ENCODE data around the gene CFAP251. TPM values are rescaled to one million over a fixed set of nuclear protein-coding genes. Genes with fewer than 3 reads are reported as not detected.

CFAP251 gene
- total RNA-seq, 4 donors from 2014 or later = 0.49 to 4.9 (median 0.61) TPM

DNA sequence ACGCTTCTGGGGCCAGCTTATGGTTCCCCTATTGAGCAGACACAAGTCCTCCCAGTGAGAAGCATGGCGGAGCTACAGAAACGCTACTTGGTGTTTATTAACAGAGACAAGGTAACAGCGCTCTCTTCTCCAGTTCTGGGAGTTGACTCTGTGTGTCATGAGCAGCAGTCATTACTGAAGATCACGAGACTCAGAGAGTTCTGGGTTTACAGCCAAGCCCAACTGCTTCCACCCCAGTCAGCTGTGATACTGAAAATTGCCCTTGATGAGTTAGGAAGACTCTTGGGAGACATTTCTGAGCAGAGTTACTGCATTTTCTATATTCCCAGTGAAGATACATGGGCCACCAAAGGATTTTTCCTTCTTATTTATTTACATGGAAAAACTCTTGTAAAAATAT lies 48.6 kb downstream of the CFAP251 start:
- ATAC-seq (peak; percentile 27 to 91), DNase-seq (peak in 1 of 2 donors; percentile 12)
- Histone ChIP-seq H3K9me3 (no peaks in the 10 kb centered on the region), H3K27me3 (no peaks in the 10 kb centered on the region), H3K27ac (peak overlapping the region in 1 of 4 donors; percentile 25), H3K4me3 (no peak overlapping the region), H3K4me1 (peaks cover 0 to 7% of the 10 kb centered on the region in 2 donors), H3K36me3 (no peaks in the 10 kb centered on the region)
- intact Hi-C loops (cut with DNase I; ENCODE audit: low total_unique reads) (no loop called here), in situ Hi-C loops (cut with MboI; ENCODE audit: low sequenced_read_pairs in 4 of 4) (no loop called here)
- TF ChIP-seq, protein P1, sequence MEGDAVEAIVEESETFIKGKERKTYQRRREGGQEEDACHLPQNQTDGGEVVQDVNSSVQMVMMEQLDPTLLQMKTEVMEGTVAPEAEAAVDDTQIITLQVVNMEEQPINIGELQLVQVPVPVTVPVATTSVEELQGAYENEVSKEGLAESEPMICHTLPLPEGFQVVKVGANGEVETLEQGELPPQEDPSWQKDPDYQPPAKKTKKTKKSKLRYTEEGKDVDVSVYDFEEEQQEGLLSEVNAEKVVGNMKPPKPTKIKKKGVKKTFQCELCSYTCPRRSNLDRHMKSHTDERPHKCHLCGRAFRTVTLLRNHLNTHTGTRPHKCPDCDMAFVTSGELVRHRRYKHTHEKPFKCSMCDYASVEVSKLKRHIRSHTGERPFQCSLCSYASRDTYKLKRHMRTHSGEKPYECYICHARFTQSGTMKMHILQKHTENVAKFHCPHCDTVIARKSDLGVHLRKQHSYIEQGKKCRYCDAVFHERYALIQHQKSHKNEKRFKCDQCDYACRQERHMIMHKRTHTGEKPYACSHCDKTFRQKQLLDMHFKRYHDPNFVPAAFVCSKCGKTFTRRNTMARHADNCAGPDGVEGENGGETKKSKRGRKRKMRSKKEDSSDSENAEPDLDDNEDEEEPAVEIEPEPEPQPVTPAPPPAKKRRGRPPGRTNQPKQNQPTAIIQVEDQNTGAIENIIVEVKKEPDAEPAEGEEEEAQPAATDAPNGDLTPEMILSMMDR (IDR thresholded peaks at IDR 0.05 in 4 of 5, conservative IDR thresholded peaks at IDR 0.05 in 1 of 5) = no peak
- TF ChIP-seq POLR2A (IDR thresholded peaks at IDR 0.05) = no peak

DNA sequence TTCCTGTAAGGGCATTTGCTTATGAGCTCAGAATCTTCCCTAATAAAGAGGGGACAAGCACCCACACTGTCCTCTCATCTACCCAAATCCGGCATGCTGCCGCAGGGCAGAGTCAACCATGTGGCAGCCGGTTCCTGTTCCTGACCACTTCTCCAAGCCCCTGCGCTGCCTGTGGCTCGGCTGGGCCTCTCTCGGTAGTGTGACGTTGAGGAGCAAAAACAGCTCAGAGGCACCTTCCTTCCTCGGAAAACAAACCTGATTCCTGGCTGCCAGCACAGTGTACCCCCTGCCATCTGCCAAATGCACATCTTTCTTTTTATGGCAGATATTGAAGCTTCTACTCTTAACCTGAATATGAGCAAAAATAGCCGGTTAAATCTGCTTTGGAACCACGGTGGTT lies 50.5 kb downstream of the CFAP251 start:
- Histone ChIP-seq H3K27me3 (no peaks in the 10 kb centered on the region), H3K36me3 (no peaks in the 10 kb centered on the region), H3K4me1 (peaks cover 0 to 7% of the 10 kb centered on the region in 2 donors), H3K4me3 (no peak overlapping the region), H3K27ac (no peak overlapping the region), H3K9me3 (no peaks in the 10 kb centered on the region)
- TF ChIP-seq, protein P1 (IDR thresholded peaks at IDR 0.05 in 4 of 5, conservative IDR thresholded peaks at IDR 0.05 in 1 of 5) = no peak
- no peak for TF ChIP-seq POLR2A (IDR thresholded peaks at IDR 0.05)
- in situ Hi-C loops (cut with MboI; ENCODE audit: low sequenced_read_pairs in 4 of 4) (no loop called here), intact Hi-C loops (cut with DNase I; ENCODE audit: low total_unique reads) (no loop called here)
- DNase-seq (peak in 1 of 2 donors; percentile 12), ATAC-seq (no peak)

DNA sequence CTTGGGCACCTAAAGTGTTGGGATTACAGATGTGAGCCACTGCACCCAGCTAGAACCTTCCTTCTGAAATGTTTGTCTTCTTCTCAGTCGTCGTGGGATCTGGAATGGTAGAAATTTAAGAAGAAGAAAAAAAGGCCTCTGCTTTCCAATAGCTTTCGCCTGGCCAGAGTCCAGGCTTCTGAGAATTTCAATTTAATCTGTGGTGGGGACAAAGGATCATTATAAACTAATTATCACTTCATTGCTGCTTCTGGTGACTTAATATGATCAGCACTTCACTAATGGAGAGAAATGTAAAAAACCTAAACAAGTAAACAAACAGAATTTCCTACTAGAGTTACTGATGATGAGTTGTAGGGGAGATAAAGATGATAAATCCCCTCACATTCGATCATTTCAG lies 51.3 kb downstream of the CFAP251 start:
- H3K27ac ChIP-seq = no peak overlapping the region
- in situ Hi-C loops (cut with MboI; ENCODE audit: low sequenced_read_pairs in 4 of 4) = no loop called here
- no peak for DNase-seq
- H3K4me3 ChIP-seq = no peak overlapping the region
- TF ChIP-seq, protein P1 (IDR thresholded peaks at IDR 0.05 in 4 of 5, conservative IDR thresholded peaks at IDR 0.05 in 1 of 5) = no peak
- no peak for TF ChIP-seq POLR2A (IDR thresholded peaks at IDR 0.05)
- no peaks in the 10 kb centered on the region for H3K36me3 ChIP-seq
- no peaks in the 10 kb centered on the region for H3K9me3 ChIP-seq
- intact Hi-C loops (cut with DNase I; ENCODE audit: low total_unique reads) = no loop called here
- no peak for ATAC-seq
- H3K4me1 ChIP-seq = peaks cover 5 to 15% of the 10 kb centered on the region in 2 donors
- no peaks in the 10 kb centered on the region for H3K27me3 ChIP-seq

DNA sequence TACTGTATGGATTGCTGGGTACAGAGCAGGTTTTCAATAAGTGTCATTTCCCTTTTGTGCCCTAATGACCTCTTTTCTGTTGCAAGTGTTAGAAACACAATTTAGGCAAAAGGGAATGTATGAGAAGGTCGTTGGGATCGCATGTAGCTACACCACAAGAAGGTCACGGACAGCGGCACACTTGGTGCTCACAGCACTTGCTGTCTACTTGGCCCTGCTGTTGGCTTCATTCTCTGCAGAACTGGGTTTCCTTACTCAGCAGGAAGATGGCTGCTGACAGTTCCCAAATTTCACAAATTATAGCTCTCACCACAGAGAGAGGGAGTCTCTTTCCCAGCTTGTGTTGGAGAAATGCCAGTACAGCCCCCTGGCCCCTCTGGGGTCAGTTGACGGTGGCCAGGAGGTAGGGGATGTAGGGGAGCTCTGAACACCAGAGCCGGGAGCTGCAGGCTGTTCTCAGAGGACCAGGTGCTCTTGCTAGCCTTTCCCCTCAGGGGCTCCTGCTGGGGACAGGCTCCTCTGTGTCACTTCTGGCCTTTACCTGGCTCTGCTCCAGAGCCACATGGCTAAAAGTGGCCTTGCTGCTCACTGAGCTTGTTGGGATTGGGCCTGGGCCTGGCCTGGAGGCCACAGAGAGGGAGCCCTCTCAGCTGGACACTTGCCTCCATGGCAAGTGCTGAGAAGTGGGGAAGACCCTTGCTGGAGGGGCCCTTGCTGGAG lies 52.3 kb downstream of the CFAP251 start:
- Histone ChIP-seq H3K4me1 (peaks cover 5 to 21% of the 10 kb centered on the region in 2 donors), H3K36me3 (no peaks in the 10 kb centered on the region), H3K9me3 (no peaks in the 10 kb centered on the region), H3K27ac (no peak overlapping the region), H3K4me3 (no peak overlapping the region), H3K27me3 (no peaks in the 10 kb centered on the region)
- DNase-seq (peak in 1 of 2 donors; percentile 29), ATAC-seq (peak; percentile 39)
- TF ChIP-seq POLR2A (IDR thresholded peaks at IDR 0.05) = no peak
- TF ChIP-seq, protein P1 (IDR thresholded peaks at IDR 0.05 in 4 of 5, conservative IDR thresholded peaks at IDR 0.05 in 1 of 5) = no peak
- intact Hi-C loops (cut with DNase I; ENCODE audit: low total_unique reads) = no loop called here
- in situ Hi-C loops (cut with MboI; ENCODE audit: low sequenced_read_pairs in 4 of 4) = no loop called here

All from gastrocnemius medialis (tissue), 4 donors.